ENCODE results near the gene PCDHA8. TPM values are rescaled to one million over a fixed set of nuclear protein-coding genes. Genes with fewer than 3 reads are reported as not detected.

Gene PCDHA8
- total and polyA plus RNA-seq, 2 donors from 2014 or later = 0.82 TPM; not detected in 1

DNA sequence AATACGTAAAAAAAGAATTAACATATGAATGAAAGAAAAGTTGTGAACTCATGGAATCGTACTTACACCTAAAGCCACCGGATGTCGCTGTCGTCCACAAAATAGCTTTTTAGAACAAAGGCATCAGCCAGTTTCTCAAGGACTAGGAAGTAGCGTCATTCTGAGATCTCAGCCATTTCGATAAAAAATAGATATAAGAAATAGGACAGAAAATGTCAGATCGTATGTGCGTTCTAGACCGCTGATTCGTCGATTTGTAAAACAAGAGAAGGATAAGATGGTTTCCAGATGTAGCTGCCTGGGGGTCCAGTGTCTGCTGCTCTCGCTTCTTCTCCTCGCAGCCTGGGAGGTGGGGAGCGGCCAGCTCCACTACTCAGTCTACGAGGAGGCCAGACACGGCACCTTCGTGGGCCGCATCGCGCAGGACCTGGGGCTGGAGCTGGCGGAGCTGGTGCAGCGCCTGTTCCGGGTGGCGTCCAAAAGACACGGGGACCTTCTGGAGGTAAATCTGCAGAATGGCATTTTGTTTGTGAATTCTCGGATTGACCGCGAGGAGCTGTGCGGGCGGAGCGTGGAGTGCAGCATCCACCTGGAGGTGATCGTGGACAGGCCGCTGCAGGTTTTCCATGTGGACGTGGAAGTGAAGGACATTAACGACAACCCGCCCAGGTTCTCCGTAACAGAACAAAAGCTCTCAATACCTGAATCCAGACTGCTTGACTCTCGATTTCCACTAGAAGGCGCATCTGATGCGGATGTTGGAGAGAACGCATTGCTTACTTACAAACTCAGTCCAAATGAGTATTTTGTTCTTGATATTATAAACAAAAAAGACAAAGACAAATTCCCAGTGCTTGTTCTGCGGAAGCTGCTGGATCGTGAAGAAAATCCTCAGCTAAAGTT is 15.0 kb downstream of the PCDHA8 start, which contains the start of gene PCDHA10:
PCDHA10 (plus strand) TSS at position 126 of the 903 bp plus-strand sequence; CDS start at position 278, 152 bp downstream.
- Histone ChIP-seq H3K4me3 (ENCODE audit: low read length in 3 of 3) (peak within 1 kb of the TSS in 2 of 3 donors; percentile 53 to 58), H3K9ac (ENCODE audit: low read length in 3 of 3) (no peak within 1 kb of the TSS), H3K27me3 (ENCODE audit: control insufficient read depth, insufficient read depth, low read length) (no peaks in the 10 kb centered on the region), H3K27ac (ENCODE audit: low read depth in 2 of 2, low read length in 2 of 2) (no peak within 1 kb of the TSS), H3K36me3 (ENCODE audit: control insufficient read depth in 2 of 3, insufficient read depth in 3 of 3, low read length in 3 of 3) (no peaks in the 10 kb centered on the region), H3K4me1 (ENCODE audit: control insufficient read depth in 2 of 3, insufficient read depth in 2 of 3, low read depth in 1 of 3, low read length in 3 of 3) (no peaks in the 10 kb centered on the region), H3K9me3 (ENCODE audit: control insufficient read depth in 2 of 3, insufficient read depth in 1 of 3, low read length in 3 of 3) (peaks cover 0 to 24% (median 9%) of the 10 kb centered on the region in 3 donors)
- FAIRE-seq = no peak
- TF ChIP-seq CTCF (IDR thresholded peaks at IDR 0.05; ENCODE audit: borderline replicate concordance, extremely low read depth, insufficient read depth) = no peak
- peak in 2 of 5 donors; percentile 2 to 24 for DNase-seq
- intact Hi-C loops (cut with DNase I) = no loop called here

- no peak for TF ChIP-seq CTCF (IDR thresholded peaks at IDR 0.05; ENCODE audit: borderline replicate concordance, extremely low read depth, insufficient read depth)
- peaks cover 0 to 35% (median 13%) of the 10 kb centered on the region in 3 donors for H3K9me3 ChIP-seq (ENCODE audit: control insufficient read depth in 2 of 3, insufficient read depth in 1 of 3, low read length in 3 of 3)
Measured at GRCh38 chr5:140857177-140857986, 16.4 kb downstream of the PCDHA8 start.

DNA sequence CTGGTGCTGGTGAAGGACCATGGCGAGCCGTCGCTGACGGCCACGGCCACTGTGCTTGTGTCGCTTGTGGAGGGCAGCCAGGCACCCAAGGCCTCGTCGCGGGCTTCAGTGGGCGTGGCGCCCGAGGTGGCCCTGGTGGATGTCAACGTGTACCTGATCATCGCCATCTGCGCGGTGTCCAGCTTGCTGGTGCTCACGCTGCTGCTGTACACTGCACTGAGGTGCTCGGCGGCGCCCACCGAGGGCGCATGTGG is 16.9 kb downstream of the PCDHA8 start:
- Histone ChIP-seq H3K4me1 (ENCODE audit: control insufficient read depth in 2 of 3, insufficient read depth in 2 of 3, low read depth in 1 of 3, low read length in 3 of 3) (no peaks in the 10 kb centered on the region), H3K9me3 (ENCODE audit: control insufficient read depth in 2 of 3, insufficient read depth in 1 of 3, low read length in 3 of 3) (peaks cover 0 to 40% (median 13%) of the 10 kb centered on the region in 3 donors), H3K4me3 (ENCODE audit: low read length in 3 of 3) (no peak overlapping the region), H3K27ac (ENCODE audit: low read depth in 2 of 2, low read length in 2 of 2) (no peak overlapping the region), H3K36me3 (ENCODE audit: control insufficient read depth in 2 of 3, insufficient read depth in 3 of 3, low read length in 3 of 3) (no peaks in the 10 kb centered on the region), H3K27me3 (ENCODE audit: control insufficient read depth, insufficient read depth, low read length) (no peaks in the 10 kb centered on the region), H3K9ac (ENCODE audit: low read length in 3 of 3) (no peak overlapping the region)
- TF ChIP-seq CTCF (IDR thresholded peaks at IDR 0.05; ENCODE audit: borderline replicate concordance, extremely low read depth, insufficient read depth) = no peak
- DNase-seq (no peak), FAIRE-seq (no peak)
- intact Hi-C loops (cut with DNase I) = no loop called here

More at GRCh38 chr5:140857177-140857986, 16.4 kb downstream of the PCDHA8 start:
- peak in 1 of 5 donors; percentile 71 for DNase-seq
- no peak overlapping the region for H3K27ac ChIP-seq (ENCODE audit: low read depth in 2 of 2, low read length in 2 of 2)
- no peaks in the 10 kb centered on the region for H3K4me1 ChIP-seq (ENCODE audit: control insufficient read depth in 2 of 3, insufficient read depth in 2 of 3, low read depth in 1 of 3, low read length in 3 of 3)
- intact Hi-C loops (cut with DNase I) = no loop called here
- H3K36me3 ChIP-seq (ENCODE audit: control insufficient read depth in 2 of 3, insufficient read depth in 3 of 3, low read length in 3 of 3) = no peaks in the 10 kb centered on the region
- H3K27me3 ChIP-seq (ENCODE audit: control insufficient read depth, insufficient read depth, low read length) = no peaks in the 10 kb centered on the region
- no peak overlapping the region for H3K4me3 ChIP-seq (ENCODE audit: low read length in 3 of 3)
- FAIRE-seq = no peak
- no peak overlapping the region for H3K9ac ChIP-seq (ENCODE audit: low read length in 3 of 3)
